ENCODE measurements around the gene IL27RA.

IL27RA gene

GRCh38 chr19:14054099-14054498, 22.5 kb downstream of the IL27RA start:
- H3K36me3 ChIP-seq (ENCODE audit: control insufficient read depth in 2 of 2, insufficient read depth in 1 of 2, low read length in 2 of 2) = no peaks in the 10 kb centered on the region; a peak in 1 of 3 replicates
- TF ChIP-seq SP3 (tag by site-specific recombination; IDR thresholded peaks at IDR 0.05) (no peak), ZNF830 (tag by site-specific recombination; IDR thresholded peaks at IDR 0.05; ENCODE audit: low read depth) (no peak), ZNF366 (tag by site-specific recombination; conservative IDR thresholded peaks at IDR 0.05) (peak; percentile 75), KLF8 (tag by site-specific recombination; IDR thresholded peaks at IDR 0.05) (peak; percentile 31; the same call in 1 of the 2 replicates), CTCF (tag by site-specific recombination; IDR thresholded peaks at IDR 0.05) (no peak), ZNF184 (tag by site-specific recombination; IDR thresholded peaks at IDR 0.05) (no peak), OVOL3 (tag by site-specific recombination; IDR thresholded peaks at IDR 0.05) (no peak), TCF7L2 (IDR thresholded peaks at IDR 0.05; ENCODE audit: borderline replicate concordance, low read depth, low read length) (no peak), PATZ1 (tag by site-specific recombination; IDR thresholded peaks at IDR 0.05) (no peak), ZNF513 (tag by site-specific recombination; IDR thresholded peaks at IDR 0.05) (no peak), PRDM1 (tag by site-specific recombination; IDR thresholded peaks at IDR 0.05) (peak; percentile 74), TRIM28 (IDR thresholded peaks at IDR 0.05; ENCODE audit: borderline replicate concordance, low read length) (no peak), GLI2 (tag by site-specific recombination; IDR thresholded peaks at IDR 0.05; ENCODE audit: borderline replicate concordance, low read depth) (no peak), ZNF571 (tag by site-specific recombination; IDR thresholded peaks at IDR 0.05) (no peak), ZNF449 (tag by site-specific recombination; IDR thresholded peaks at IDR 0.05) (no peak), ZNF843 (tag by site-specific recombination; IDR thresholded peaks at IDR 0.05) (no peak), ZBTB1 (tag by site-specific recombination; IDR thresholded peaks at IDR 0.05) (no peak), HIC1 (tag by site-specific recombination; IDR thresholded peaks at IDR 0.05) (no peak), ZNF768 (tag by site-specific recombination; IDR thresholded peaks at IDR 0.05) (no peak), KLF1 (tag by site-specific recombination; IDR thresholded peaks at IDR 0.05) (no peak), ZNF530 (tag by site-specific recombination; IDR thresholded peaks at IDR 0.05; ENCODE audit: low read depth) (no peak), GLIS2 (tag by site-specific recombination; IDR thresholded peaks at IDR 0.05) (no peak)
- peaks cover 4% of the 10 kb centered on the region for H3K4me1 ChIP-seq (ENCODE audit: control insufficient read depth, insufficient read depth, low read length)
- no peak overlapping the region for H3K27ac ChIP-seq (ENCODE audit: extremely low read depth, low read depth, low read length)
- H3K4me3 ChIP-seq (ENCODE audit: low read depth, low read length) = no peak overlapping the region
- no peaks in the 10 kb centered on the region for H3K9me3 ChIP-seq (ENCODE audit: control insufficient read depth, insufficient read depth, low read depth, low read length)
- ChIA-PET POLR2A (no interaction called here), CTCF (interaction anchor here (0.8 to 2.4 kb wide), 2 partner anchors 12 to 20 kb away, joined by 3 to 20 read pairs; no protein-coding TSS in a partner anchor)

All from HEK293 (cell line).